Germinal center (tissue), 1 donor: ENCODE data around the gene ZSCAN5C.
A peak's percentile ranks its signal among the peaks of the same experiment; 100 is the strongest.
"Not testable (repeated sequence)": the region's sequence is repeated elsewhere in the genome, so short reads cannot be mapped to it uniquely, and the experiment has no call there.

Source experiments
- DNase-seq: peaks from one replicate; pipeline ENCODE4 v3.0.0; 2012; ENCODE audit warnings: mixed read lengths, low spot score

Gene ZSCAN5C

DNA sequence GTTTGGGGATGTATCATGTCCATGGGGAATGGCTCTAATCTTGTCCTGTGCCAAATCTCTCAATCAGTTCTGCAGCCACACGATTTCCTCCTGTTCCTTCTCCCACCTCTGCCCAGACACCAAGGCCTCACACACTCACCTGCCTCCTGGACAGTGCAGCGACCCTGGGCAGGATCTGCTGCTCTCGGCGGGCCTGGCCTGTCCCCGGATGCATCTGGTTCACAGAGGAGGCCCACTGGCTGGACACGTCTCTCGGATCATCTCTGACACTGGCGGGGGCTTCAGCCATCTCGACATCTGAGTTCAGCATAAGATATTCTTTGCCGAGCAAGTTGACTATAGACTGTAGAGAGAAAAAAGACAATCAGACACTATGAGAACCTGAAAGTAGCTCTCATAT is 10.4 kb upstream of the ZSCAN5C start:
- no peak for DNase-seq

DNA sequence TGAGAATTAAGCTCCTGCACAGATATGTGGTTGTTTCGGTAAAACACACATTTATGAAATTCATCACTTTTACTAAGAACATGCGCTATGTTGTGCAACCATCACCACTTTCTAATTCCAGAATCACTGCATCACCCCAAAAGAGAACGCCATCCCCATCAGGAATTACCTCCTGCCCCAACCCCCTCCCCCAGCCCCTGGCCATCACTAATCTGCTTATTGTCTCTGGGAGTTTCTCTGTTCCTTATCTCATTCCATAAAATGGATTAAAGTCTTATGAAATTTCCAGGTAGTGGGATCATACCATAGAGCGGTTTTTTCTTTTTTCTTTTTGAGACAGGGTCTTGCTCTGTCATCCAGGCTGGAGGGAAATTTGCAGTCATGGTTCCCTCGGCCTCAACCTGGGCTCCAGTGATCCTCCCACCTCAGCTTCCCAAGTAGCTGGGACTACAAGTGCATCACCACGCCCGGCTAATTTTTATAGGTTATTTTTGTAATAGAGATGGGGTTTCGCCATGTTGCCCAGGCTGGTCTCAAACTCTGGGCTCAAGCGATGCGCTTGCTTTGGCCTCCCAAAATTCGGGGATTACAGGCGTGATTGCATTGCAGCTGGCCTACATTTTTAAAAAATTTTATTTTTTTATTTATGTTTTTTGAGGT is 8.0 kb upstream of the ZSCAN5C start:
- no peak for DNase-seq

DNA sequence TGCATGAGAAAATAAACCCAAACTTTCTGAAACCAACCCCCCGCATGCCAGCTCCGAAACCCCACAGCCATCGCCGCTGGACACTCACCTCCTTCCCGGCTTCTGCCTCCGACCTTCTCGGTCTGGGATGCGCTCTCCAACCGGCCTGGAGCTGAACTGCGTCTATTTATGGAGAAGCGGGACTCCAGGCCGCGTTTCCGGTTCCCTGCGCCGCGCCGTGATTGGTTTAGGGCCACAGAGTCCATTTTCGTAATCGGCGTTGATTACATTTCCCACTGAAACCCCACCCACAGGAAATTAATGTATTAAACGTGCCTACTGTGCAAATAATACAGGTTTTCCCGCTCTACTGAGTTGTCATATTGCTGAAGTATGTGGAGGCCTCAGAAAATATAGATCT is 4.4 kb upstream of the ZSCAN5C start, which contains the start of gene ZSCAN5B:
TSS of gene ZSCAN5B (minus strand) at position 138 of the 400 bp plus-strand sequence. CDS start 4,731 bp downstream, outside the sequence.
- DNase-seq, result not testable (repeated sequence)

DNA sequence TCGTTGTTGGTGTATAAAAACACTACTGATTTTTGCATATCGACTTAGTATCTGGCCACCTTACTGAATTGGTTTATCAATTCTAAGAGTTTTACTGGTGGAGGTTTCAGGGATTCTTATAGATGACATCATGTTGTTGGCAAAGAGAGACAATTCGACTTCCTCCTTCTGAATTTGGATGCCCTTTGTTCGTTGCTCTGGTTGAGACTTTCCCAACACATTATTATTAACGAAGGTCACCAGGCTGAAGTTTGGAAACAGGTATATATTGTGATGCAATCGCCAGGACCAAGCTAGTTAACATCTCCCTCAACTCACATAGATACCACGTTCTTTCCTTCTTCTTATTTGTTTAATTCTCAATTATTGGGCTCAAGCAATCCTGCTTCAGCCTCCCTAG is 2.4 kb upstream of the ZSCAN5C start:
- no peak for DNase-seq

DNA sequence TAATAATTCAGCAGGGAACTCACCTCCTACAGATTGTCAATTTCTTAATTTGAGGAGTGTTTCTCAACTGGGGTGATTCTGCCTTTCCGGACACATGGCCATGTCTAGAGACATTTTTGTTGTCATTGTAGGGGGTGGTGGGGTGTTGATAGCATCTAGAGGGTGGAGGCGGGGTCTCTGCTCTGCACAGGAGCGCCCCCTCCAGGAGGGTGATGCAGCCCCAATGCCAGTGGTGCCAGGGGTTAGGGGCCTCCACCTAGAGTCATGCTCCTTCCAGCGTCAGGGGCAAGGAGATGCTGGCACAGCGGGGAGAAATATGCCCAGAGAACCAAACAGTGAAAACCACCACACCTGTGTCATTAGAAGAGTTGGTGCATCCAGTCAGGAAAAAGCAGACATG is 5.5 kb downstream of the ZSCAN5C start:
- DNase-seq, result not testable (repeated sequence)

DNA sequence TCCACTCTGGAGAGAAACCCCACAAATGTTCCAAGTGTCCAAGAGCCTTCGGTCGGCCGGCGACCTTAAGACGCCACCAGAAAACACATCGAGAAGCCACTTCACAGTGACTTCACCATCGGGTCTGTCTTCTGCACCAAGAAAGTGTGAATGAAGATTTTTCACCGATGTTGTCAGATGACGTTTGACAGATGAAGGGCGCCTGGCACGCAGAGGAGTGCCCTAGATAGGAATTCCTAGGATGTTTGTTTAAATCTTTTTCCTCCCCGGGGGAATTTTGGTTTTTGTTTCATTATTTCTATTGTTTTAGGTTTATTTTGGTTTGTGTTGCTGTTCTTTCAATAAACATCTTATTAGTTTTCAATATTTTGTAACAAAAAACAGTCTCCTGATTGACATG is 7.0 kb downstream of the ZSCAN5C start:
- DNase-seq, result no peak

DNA sequence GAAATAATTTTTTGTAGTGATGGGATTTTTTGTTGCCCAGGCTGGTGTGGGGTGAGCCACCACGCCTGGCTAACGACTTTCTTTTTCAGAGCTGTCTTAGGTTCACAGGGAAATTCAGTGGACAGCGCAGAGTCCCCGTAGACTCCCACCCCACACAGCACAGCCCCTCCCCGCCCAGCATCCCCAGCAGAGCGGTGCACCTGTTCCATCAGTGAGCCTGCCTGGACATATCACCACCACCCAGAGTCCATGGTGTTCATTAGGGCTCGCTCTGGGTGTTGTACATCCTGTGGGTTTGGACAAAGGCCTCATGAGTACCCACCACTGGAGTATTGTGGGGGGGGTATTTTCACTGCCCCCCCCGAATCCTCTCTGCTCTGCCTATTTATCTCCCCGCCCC is 8.0 kb downstream of the ZSCAN5C start:
- DNase-seq, result not testable (repeated sequence)

DNA sequence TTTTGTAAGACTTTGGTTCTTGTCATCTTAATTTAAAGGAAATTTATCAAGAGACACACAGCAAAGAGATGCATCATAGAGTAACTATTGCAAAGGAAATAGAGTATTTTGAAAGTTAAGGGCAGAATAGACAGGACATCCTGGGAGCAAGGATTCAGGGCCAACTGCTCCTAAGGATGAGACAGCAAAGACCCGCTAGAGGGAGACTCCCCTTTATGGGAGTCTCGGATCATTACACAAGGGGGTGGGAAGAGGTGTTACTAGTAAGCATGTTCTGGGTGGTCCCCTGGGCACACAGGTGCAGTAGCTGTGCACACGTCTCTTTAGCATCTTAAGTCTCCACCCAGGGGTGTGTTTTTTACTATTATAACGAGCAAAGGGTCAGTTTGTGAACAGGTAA is 9.6 kb downstream of the ZSCAN5C start:
- DNase-seq, result no peak

DNA sequence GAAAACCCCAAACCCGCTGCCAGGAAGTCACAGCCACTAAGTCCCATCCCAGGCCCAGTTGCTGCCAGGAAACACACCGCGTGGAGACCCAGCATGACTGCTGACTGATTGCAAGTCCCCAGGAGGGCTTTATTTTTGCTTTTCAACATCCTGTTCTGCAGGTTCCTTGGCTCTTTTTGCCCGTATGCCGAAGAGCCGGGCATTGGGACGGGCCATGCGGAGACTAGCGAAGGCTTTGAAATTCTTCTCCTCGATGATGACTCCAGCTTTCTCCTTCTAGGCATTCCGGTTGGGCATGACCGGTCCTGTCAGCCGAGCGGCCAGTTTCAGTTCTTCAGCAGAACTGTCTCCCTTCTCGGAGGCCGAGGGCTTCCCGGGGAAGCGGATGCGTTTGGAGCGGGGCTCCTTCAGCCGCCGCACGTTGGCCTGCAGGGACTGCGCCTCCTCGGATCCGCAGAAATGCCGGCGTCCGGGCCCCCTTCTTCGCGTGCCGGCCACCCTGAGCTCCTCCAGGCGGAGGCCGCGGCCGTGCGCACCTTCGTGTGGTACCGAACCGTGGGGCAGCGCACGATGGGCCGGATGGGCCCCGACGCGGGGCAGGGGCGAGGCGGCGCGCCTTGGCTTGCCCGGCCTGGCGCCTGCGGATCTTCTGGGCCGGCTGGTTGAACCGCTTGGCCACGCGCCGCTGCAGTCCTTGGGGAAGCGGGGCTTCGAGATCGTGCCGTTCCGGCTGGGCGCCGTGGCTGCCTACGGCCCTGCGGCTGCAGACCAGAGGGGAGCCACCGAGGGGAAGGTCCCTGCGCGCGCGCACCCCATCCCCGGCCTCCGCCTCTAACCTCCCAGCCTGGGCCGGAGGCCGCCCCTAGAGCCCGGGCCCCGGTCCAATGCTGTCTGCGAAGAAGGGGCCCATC is 15.2 kb downstream of the ZSCAN5C start:
- DNase-seq, result no peak

DNA sequence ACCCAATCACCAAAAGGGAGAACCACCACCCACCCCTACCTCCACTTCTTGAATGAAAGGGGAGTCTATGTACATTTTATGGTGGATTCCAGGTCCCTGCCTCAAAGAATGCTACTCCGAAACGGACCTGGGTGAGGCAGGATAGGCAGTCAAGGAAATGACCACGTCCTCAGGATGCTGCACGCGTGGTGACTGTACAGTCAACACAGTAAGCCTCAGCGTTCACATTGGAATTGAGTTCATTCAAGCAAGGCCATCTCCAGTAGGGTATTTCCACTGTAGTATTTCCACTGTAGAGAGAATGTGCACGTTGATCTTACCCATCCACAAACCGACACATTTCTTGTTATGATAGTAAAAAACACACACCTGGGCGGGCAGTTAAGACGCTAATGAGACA is 16.9 kb downstream of the ZSCAN5C start:
- no peak for DNase-seq

DNA sequence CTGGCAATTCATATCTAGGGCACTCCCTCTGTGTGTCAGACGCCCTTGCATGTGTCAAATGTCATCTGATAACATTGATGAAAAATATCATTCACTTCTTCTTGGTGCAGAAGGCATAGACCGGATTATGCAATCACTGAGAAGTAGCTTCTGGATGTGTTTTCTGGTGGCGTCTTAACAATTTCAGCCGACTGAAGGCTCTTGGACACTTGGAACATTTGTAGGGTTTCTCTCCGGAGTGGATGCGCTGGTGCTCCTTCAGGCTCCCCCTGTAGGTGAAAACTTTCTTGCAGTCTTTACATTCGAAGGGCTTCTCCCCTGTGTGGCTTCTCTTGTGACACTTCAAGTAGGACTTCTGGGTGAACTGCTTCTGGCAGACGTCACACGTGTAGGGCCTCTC is 19.4 kb downstream of the ZSCAN5C start:
- not testable (repeated sequence) for DNase-seq

DNA sequence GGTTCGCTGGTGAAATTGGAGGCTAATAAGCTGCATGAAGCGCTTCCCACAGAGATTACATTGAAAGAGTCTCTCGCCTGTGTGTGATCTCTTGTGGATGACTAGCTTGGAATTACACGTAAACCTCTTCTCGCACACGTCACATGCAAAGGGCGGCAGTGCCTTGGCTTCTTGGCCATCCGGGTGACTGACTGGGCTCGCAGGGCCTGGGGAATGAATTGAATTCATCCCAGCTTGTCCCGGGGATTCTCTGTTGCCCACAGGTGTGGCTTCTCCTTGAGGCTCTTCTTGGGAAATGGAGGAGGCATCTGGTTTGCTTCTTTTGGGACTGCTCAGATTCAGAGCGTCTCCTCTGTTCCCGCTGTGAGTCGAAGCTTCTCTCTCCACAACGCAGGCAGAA is 19.8 kb downstream of the ZSCAN5C start:
- DNase-seq, result no peak

DNA sequence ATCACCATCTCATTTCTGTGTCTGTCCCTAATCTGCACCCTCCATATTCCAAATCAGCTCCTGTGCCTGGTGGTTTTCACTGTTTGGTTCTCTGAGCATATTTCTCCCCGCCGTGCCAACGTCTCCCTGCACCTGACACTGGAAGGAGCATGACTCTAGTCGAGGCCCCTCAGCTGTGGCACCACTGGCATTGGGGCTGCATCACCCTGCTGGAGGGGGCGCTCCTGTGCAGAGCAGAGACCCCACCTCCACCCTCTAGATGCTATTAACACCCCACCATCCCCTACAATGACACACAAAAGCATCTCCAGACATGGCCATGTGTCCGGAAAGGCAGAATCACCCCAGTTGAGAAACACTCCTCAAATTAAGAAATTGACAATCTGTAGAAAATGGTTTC is 20.8 kb downstream of the ZSCAN5C start:
- DNase-seq, result no peak

DNA sequence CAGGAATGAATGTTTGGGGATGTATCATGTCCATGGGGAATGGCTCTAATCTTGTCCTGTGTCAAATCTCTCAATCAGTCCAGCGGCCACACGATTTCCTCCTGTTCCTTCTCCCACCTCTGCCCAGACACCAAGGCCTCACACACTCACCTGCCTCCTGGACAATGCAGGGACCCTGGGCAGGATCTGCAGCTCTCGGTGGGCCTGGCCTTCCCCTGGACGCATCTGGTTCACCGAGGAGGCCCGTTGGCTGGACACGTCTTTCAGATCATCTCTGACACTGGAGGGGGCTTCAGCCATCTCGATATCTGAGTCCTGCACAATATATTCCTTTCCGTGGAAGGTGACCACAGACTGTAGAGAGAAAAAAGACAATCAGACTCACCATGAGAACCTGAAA is 21.4 kb downstream of the ZSCAN5C start:
- no peak for DNase-seq

DNA sequence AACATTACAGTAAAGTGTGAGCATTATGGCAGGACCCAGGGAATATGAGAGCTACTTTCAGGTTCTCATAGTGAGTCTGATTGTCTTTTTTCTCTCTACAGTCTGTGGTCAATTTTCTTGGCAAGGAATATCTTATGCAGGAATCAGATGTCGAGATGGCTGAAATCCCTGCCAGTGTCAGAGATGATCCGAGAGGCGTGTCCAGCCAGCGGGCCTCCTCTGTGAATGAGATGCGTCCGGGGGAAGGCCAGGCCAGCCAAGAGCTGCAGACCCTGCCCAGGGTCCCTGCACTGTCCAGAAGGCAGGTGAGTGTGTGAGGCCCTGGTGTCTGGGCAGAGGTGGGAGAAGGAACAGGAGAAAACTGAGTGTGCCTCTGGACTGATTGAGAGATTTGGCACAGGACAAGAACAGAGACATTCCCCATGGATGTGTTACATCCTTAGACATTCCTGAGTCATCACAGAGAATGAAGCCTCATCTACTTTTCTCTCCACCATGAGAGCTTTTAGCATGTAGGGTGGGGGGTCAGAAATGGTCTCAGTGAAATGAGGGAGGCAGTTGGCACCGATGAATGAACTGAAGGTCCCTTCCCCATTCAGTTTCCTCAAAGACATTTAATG is 43.2 kb downstream of the ZSCAN5C start:
- no peak for DNase-seq

DNA sequence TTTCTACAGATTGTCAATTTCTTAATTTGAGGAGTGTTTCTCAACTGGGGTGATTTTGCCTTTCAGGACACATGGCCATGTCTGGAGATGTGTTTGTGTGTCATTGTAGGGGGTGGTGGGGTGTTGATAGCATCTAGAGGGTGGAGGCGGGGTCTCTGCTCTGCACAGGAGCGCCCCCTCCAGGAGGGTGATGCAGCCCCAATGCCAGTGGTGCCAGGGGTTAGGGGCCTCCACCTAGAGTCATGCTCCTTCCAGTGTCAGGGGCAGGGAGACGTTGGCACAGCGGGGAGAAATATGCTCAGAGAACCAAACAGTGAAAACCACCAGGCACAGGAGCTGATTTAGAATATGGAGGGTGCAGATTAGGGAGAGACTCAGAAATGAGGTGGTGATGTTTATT is 43.7 kb downstream of the ZSCAN5C start:
- not testable (repeated sequence) for DNase-seq

DNA sequence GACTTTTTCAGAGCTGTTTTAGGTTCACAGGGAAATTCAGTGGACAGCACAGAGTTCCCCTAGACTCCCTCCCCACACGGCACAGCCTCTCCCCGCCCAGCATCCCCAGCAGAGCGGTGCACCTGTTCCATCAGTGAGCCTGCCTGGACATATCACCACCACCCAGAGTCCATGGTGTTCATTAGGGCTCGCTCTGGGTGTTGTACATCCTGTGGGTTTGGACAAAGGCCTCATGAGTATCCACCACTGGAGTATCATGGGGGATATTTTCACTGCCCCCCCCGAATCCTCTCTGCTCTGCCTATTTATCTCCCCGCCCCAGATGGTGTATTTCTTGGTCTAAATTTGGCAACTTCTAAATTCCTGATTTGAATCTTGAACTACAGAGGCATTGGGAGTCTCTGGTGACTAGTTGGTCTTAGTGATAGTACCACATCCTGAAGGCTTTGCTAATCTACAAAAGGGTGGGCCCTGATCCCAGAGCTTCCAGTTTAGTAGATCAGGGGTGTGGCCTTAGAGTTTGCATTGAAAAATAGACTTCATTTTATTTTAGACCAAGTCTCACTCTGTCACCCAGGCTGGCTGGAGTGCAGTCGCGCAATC is 46.8 kb downstream of the ZSCAN5C start:
- DNase-seq, result not testable (repeated sequence)

DNA sequence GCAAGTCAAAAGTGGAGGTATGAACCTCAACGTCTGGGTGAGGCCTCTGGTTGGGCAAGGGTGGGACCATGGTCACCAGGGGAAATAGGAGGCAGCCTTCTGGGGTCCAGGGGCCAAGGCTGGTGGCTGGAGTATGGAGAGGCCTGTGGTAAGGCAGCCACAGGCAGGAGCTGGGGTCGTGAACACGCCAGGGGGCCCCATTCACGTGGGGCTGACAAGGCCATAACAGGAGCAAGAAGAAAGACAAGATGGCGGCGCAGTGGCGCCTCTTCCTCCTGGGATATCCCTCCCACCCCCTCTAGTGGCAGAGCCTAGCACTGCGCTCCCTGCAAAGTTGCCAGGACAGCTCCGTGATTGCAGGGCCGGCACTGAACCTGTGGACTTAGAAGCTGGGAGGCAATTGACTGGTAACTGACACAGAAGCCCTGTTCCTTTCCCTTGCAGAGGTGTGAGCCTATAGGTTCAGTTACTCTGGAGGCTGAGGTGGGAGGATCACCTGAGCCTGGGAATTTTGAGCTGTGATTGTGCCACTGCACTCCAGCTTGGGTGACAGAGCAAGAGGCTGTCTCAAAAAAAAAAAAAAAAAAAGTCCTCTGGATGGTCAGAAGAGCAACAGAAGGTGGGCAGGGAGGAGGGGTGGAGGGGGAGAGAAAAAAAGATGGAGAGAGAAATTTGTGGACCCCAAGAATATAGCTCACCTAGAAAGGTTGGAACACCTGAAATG is 50.8 kb downstream of the ZSCAN5C start:
- DNase-seq, result peak; percentile 72

DNA sequence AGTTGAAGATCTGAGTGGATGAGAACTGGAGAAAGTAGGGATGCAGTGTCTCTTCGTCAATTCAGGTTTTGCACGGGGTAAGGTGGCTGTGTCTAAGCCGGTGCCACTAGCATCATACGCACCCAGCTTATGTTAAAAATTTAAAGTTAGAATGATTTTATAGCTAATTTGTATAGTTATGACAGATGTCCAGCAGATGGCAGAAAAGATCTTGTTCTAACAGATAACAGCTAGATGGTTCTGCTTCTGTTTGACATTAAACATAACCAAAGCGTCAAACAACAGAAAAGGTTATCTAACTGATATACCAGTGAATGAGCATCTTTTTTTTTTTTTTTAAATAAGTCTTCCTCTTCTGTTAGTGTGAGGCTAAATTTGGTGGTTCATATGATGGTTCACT is 51.7 kb downstream of the ZSCAN5C start:
- DNase-seq, result peak; percentile 46

DNA sequence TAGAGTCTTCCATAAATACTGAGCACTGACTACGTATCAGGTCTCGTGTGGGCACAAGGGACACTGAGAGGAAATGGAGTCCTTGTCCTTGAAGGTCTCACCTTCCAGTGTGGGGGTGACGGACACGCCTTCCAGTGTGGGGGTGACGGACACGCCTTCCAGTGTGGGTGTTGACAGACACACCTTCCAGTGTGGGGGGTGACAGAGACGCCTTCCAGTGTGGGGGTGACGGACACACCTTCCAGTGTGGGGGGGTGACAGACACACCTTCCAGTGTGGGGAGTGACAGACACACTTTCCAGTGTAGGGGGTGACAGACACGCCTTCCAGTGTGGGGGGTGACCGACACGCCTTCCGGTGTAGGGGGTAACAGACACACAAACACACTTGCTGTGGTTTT is 56.2 kb downstream of the ZSCAN5C start:
- no peak for DNase-seq
